WERI-Rb-1 (cell line): Measurements from ENCODE around the gene IL27RA.

Experiments used
- DNase-seq: peaks from one replicate; pipeline ENCODE4 v3.0.0-alpha.2; 2020
- H3K27ac ChIP-seq: fragments of 250-450 bp; sonication (Bioruptor Pico); 2 replicates; pipeline ENCODE4 v1.5.1; 2020; ENCODE audit warnings: mild to moderate bottlenecking, moderate library complexity
- H3K27me3 ChIP-seq: fragments of 250-450 bp; sonication (Bioruptor Pico); 2 replicates; pipeline ENCODE4 v1.5.1; 2021; ENCODE audit warnings: mild to moderate bottlenecking, low read depth, moderate library complexity; ENCODE audit not compliant: insufficient read depth, severe bottlenecking
- H3K36me3 ChIP-seq: fragments of 250-450 bp; sonication (Bioruptor Pico); 2 replicates; pipeline ENCODE4 v1.5.1; 2020; ENCODE audit warnings: mild to moderate bottlenecking, moderate library complexity
- H3K4me3 ChIP-seq: 2 replicates; pipeline ENCODE4 v1.5.1; 2011; ENCODE audit warnings: low read depth, mild to moderate bottlenecking, control low read depth, low read length
- H3K9me3 ChIP-seq: fragments of 250-450 bp; sonication (Bioruptor Pico); 2 replicates; pipeline ENCODE4 v1.5.1; 2021; ENCODE audit warnings: mild to moderate bottlenecking, moderate library complexity; ENCODE audit not compliant: severe bottlenecking
- CTCF ChIP-seq: IDR thresholded peaks from 2 replicates; pipeline ENCODE4 v1.5.1; 2011; ENCODE audit warnings: low read depth, mild to moderate bottlenecking, control low read depth, inconsistent platforms, low read length

Gene IL27RA

GRCh38 chr19:14053500-14053899, 21.9 kb downstream of the IL27RA start:
- TF ChIP-seq CTCF, result no peak
- peaks cover under 1% of the 10 kb centered on the region for H3K9me3 ChIP-seq
- H3K4me3 ChIP-seq, result no peak overlapping the region
- H3K27me3 ChIP-seq, result no peaks in the 10 kb centered on the region
- DNase-seq, result no peak
- peaks cover 2% of the 10 kb centered on the region; the same call in 1 of the 2 replicates for H3K36me3 ChIP-seq
- H3K27ac ChIP-seq, result no peak overlapping the region

GRCh38 chr19:14054099-14054498, 22.5 kb downstream of the IL27RA start:
- no peak for TF ChIP-seq CTCF
- no peak for DNase-seq
- Histone ChIP-seq H3K27me3 (no peaks in the 10 kb centered on the region), H3K9me3 (no peaks in the 10 kb centered on the region), H3K27ac (no peak overlapping the region), H3K4me3 (no peak overlapping the region), H3K36me3 (no peaks in the 10 kb centered on the region)

- no peak for TF ChIP-seq CTCF
- H3K9me3 ChIP-seq, result no peaks in the 10 kb centered on the region
- no peaks in the 10 kb centered on the region for H3K36me3 ChIP-seq
- H3K27me3 ChIP-seq, result no peaks in the 10 kb centered on the region
- no peak overlapping the region for H3K4me3 ChIP-seq
- DNase-seq, result no peak
- no peak overlapping the region for H3K27ac ChIP-seq
These were observed 23.2 kb downstream of the IL27RA start for GRCh38 chr19:14054721-14055120.

GRCh38 chr19:14055396-14055795, 23.8 kb downstream of the IL27RA start:
- Histone ChIP-seq H3K4me3 (no peak overlapping the region), H3K27ac (no peak overlapping the region), H3K36me3 (no peaks in the 10 kb centered on the region), H3K27me3 (no peaks in the 10 kb centered on the region), H3K9me3 (no peaks in the 10 kb centered on the region)
- TF ChIP-seq CTCF, result no peak
- DNase-seq, result no peak

GRCh38 chr19:14056069-14056666, 24.6 kb downstream of the IL27RA start:
- Histone ChIP-seq H3K4me3 (no peak overlapping the region), H3K9me3 (no peaks in the 10 kb centered on the region), H3K36me3 (no peaks in the 10 kb centered on the region), H3K27ac (no peak overlapping the region), H3K27me3 (no peaks in the 10 kb centered on the region)
- no peak for TF ChIP-seq CTCF
- DNase-seq, result no peak

GRCh38 chr19:14056741-14057356, 25.3 kb downstream of the IL27RA start:
- no peak for TF ChIP-seq CTCF
- H3K27ac ChIP-seq, result no peak overlapping the region
- H3K4me3 ChIP-seq, result peak overlapping the region; percentile 31
- H3K27me3 ChIP-seq, result no peaks in the 10 kb centered on the region
- H3K36me3 ChIP-seq, result no peaks in the 10 kb centered on the region
- DNase-seq, result no peak
- no peaks in the 10 kb centered on the region for H3K9me3 ChIP-seq
